Duodenal mucosa (tissue), 2 donors: Measurements from ENCODE around the gene ZNF429.
"Not testable (repeated sequence)": the region's sequence is repeated elsewhere in the genome, so short reads cannot be mapped to it uniquely, and the experiment has no call there.

Experiments
- H3K27ac ChIP-seq: one replicate; pipeline ENCODE4 v1.7.0; 2013; ENCODE audit warnings: low read depth, low read length
- H3K27me3 ChIP-seq, 2 donors: one replicate each; pipeline ENCODE4 v1.7.0; 2013; ENCODE audit warnings: low read length in 2 of 2, control low read depth in 1 of 2; ENCODE audit not compliant: insufficient read depth in 2 of 2, control insufficient read depth in 1 of 2
- H3K36me3 ChIP-seq, 2 donors: one replicate each; pipeline ENCODE4 v1.7.0; 2013; ENCODE audit warnings: low read length in 2 of 2, control low read depth in 1 of 2; ENCODE audit not compliant: insufficient read depth in 2 of 2, control insufficient read depth in 1 of 2
- H3K4me1 ChIP-seq, 2 donors: one replicate each; pipeline ENCODE4 v1.7.0; 2013; ENCODE audit warnings: low read length in 2 of 2, control low read depth in 1 of 2; ENCODE audit not compliant: insufficient read depth in 2 of 2, control insufficient read depth in 1 of 2
- H3K4me3 ChIP-seq, 2 donors: one replicate each; pipeline ENCODE4 v1.7.0; 2013; ENCODE audit warnings: low read length in 2 of 2, low read depth in 1 of 2
- H3K9ac ChIP-seq, 2 donors: one replicate each; pipeline ENCODE4 v1.7.0; 2013; ENCODE audit warnings: low read length in 2 of 2, low read depth in 1 of 2
- H3K9me3 ChIP-seq, 2 donors: one replicate each; pipeline ENCODE4 v1.7.0; 2013; ENCODE audit warnings: low read length in 2 of 2, control low read depth in 1 of 2; ENCODE audit not compliant: control insufficient read depth in 1 of 2

ZNF429 gene

GRCh38 chr19:21602659-21603430 lies 97.4 kb downstream of the ZNF429 start:
- not testable (repeated sequence) for H3K4me3 ChIP-seq, H3K27me3 ChIP-seq, H3K9ac ChIP-seq, H3K36me3 ChIP-seq, H3K9me3 ChIP-seq
- Histone ChIP-seq H3K4me1 (peaks cover 12 to 19% of the 10 kb centered on the region in 2 donors), H3K27ac (peak overlapping the region; percentile 5)

- no peaks in the 10 kb centered on the region for H3K36me3 ChIP-seq
- H3K9me3 ChIP-seq: no peaks in the 10 kb centered on the region
- peaks cover 12 to 19% of the 10 kb centered on the region in 2 donors for H3K4me1 ChIP-seq
- peak overlapping the region in 1 of 2 donors; percentile 41 for H3K9ac ChIP-seq
- no peak overlapping the region for H3K27ac ChIP-seq
- no peaks in the 10 kb centered on the region for H3K27me3 ChIP-seq
- peak overlapping the region; percentile 50 to 68 for H3K4me3 ChIP-seq
Measured at GRCh38 chr19:21603431-21604231, 98.2 kb downstream of the ZNF429 start.

GRCh38 chr19:21604351-21604926 lies 99.0 kb downstream of the ZNF429 start:
- H3K4me3 ChIP-seq: peak overlapping the region; percentile 50 to 68
- peaks cover 12 to 19% of the 10 kb centered on the region in 2 donors for H3K4me1 ChIP-seq
- no peak overlapping the region for H3K27ac ChIP-seq
- no peaks in the 10 kb centered on the region for H3K27me3 ChIP-seq
- H3K9me3 ChIP-seq: no peaks in the 10 kb centered on the region
- H3K9ac ChIP-seq: peak overlapping the region; percentile 41 to 50
- H3K36me3 ChIP-seq: no peaks in the 10 kb centered on the region
